Stimulated activated memory B cell treated with anti-CD40 and anti-IgM and Interleukin-4, amounts not matched to agents 10 μg/mL and 1 μg/mL and 100 μg/mL, for 72 hours (primary cell): ENCODE results near the gene SLC17A4.

Experiments used
- ATAC-seq: fragments of 150-1000 bp; cut with Tn5 transposase; 2 replicates; pipeline ENCODE4 v1.10.0; 2021
- H3K27ac Mint-ChIP-seq: one replicate; pipeline ENCODE4 v1.8.0; 2022; ENCODE audit warnings: mild to moderate bottlenecking, mixed read lengths
- H3K27me3 Mint-ChIP-seq: one replicate; pipeline ENCODE4 v1.8.0; 2022; ENCODE audit warnings: mixed read lengths
- H3K36me3 Mint-ChIP-seq: one replicate; pipeline ENCODE4 v1.8.0; 2022; ENCODE audit warnings: mixed read lengths
- H3K4me1 Mint-ChIP-seq: one replicate; pipeline ENCODE4 v1.8.0; 2022; ENCODE audit warnings: mixed read lengths
- H3K4me3 Mint-ChIP-seq: one replicate; pipeline ENCODE4 v1.8.0; 2022; ENCODE audit warnings: mild to moderate bottlenecking, moderate library complexity, mixed read lengths
- H3K9me3 Mint-ChIP-seq: one replicate; pipeline ENCODE4 v1.8.0; 2022; ENCODE audit warnings: mixed read lengths

Gene SLC17A4

DNA sequence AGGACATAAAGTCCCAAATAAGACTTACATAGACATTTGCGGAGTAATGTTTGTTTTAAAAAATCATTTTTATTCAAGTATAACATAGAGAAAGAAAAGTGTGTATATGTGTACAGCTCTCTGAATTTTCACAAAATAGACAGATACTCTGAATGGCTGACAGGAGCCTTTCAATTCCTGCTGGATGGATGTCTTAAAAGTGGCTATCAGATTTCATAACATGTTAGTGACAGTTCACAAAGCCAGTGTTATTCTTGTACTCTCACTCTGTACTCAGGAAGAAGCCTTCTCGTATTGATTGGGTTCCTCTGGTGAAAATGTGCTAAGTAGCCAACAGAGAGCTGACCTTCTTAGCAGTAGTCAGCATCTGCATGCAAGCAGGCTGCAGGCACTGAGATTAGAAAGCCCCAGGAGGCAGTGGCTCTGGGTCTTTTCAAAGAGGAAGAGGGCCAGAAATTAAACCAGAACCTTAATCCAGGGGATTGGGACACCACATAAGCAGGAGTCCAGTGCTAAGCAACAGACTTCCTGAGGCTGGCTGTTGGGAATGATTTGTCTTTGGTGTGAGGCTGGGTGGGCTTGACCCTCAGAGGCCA lies 19.7 kb downstream of the SLC17A4 start:
- H3K27ac Mint-ChIP-seq, result no peak overlapping the region

DNA sequence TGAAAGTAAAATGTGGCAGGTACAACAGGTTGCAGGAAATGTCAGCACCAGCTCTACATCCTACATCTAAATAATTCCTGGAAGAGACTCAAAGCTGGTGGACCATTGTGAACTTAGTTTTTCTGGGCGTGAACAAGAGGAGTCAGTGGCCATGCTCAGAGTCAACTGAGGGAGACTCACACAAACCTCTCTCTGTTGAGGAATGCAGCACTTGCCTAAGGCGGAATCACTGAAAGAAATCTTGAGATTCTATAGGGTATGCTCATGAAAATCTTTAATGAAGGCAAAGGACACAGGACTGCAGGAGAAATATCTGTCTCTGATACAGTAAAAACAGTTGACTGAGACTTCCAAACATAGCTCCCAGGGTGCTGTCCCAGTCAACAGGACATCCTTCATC lies 22.5 kb downstream of the SLC17A4 start:
- H3K36me3 Mint-ChIP-seq, result no peaks in the 10 kb centered on the region
- no peak for ATAC-seq
- no peaks in the 10 kb centered on the region for H3K9me3 Mint-ChIP-seq
- no peak overlapping the region for H3K4me3 Mint-ChIP-seq
- H3K27ac Mint-ChIP-seq, result no peak overlapping the region
- H3K4me1 Mint-ChIP-seq, result no peaks in the 10 kb centered on the region
- peaks cover 21% of the 10 kb centered on the region for H3K27me3 Mint-ChIP-seq

More for the DNA sequence above, 19.7 kb downstream of the SLC17A4 start:
- Mint-ChIP-seq H3K4me1 (no peaks in the 10 kb centered on the region), H3K27me3 (peaks cover 30% of the 10 kb centered on the region), H3K4me3 (no peak overlapping the region), H3K9me3 (no peaks in the 10 kb centered on the region), H3K36me3 (no peaks in the 10 kb centered on the region)
- no peak for ATAC-seq

DNA sequence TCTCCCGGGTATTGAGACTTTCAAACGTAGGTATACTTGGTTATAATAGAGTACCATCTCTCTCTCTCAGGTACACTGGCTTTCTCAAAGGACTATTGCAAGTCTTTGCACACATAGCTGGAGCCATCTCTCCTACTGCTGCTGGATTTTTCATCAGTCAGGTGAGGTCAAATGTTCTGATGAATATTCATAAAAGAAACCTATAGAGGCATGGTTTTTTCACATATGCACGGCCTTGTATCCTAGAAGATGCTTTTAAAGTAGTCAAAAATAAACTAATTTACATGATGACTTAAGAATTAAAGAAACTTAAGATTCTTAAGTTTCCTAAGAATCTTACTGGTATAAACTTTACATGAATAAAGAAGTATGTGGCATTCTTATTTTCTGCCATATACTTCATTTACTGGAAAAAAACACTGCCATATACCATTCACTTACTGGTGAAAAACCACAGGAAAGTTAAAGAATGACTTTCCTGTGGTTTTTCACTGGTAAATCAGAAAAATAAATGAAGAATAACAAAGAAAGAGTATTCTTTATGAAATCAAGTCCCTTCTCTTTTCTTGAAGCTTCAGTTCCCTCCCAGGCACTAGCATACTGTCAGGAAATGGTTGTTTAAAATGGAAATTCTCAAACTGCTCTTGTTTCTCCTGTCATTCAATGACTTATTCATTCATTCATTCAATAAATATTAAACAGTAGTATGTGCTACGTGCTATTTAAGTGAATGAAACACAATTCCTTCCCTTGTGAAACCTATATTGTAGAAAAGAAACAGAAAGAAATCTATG lies 23.5 kb downstream of the SLC17A4 start:
- Mint-ChIP-seq H3K4me3 (no peak overlapping the region), H3K9me3 (no peaks in the 10 kb centered on the region), H3K27ac (no peak overlapping the region), H3K4me1 (no peaks in the 10 kb centered on the region), H3K36me3 (no peaks in the 10 kb centered on the region), H3K27me3 (peaks cover 21% of the 10 kb centered on the region)
- no peak for ATAC-seq

DNA sequence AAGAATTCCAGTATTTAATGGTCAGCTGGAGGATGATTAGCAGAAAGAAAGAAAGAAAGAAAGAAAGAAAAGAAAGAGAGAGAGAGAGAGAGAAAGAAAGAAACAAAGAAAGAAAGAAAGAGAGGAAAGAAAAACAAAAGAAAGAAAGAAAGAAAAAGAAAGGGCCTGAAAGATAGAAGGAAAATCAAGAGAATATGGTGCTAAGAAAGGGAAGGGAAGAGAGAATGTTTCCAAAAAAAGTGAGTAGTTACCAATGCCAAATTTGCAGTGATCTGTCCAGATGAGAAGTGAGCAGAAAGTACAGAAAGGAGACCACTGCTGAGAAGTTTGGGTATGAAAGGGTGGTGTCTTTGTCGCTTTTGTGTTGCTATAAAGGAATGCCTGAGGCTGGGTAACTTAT lies 26.6 kb downstream of the SLC17A4 start:
- Mint-ChIP-seq H3K36me3 (no peaks in the 10 kb centered on the region), H3K27me3 (peaks cover 21% of the 10 kb centered on the region), H3K9me3 (no peaks in the 10 kb centered on the region), H3K4me3 (no peak overlapping the region), H3K27ac (no peak overlapping the region), H3K4me1 (no peaks in the 10 kb centered on the region)
- no peak for ATAC-seq

DNA sequence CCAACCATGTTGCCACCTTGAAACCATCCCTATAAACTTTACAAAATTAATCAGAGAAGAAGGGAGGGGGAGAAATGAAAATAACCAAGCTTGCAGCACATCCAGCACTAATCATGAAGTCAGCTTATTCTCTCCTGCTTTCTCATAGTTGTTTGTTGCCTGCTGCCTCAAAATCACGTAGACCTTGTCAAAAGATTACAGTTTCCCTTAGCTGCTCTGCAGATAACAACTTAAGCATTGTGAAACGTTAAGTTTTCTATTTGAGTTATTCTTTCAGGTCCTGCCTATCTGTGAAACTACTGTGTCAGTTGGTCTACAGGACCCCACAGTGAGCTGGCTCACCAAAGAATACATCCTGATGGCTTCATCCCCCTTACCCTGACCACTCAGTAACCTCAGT lies 32.9 kb downstream of the SLC17A4 start:
- Mint-ChIP-seq H3K9me3 (no peaks in the 10 kb centered on the region), H3K27me3 (no peaks in the 10 kb centered on the region), H3K27ac (no peak overlapping the region), H3K36me3 (no peaks in the 10 kb centered on the region), H3K4me3 (no peak overlapping the region), H3K4me1 (peaks cover 7% of the 10 kb centered on the region)
- ATAC-seq, result no peak

DNA sequence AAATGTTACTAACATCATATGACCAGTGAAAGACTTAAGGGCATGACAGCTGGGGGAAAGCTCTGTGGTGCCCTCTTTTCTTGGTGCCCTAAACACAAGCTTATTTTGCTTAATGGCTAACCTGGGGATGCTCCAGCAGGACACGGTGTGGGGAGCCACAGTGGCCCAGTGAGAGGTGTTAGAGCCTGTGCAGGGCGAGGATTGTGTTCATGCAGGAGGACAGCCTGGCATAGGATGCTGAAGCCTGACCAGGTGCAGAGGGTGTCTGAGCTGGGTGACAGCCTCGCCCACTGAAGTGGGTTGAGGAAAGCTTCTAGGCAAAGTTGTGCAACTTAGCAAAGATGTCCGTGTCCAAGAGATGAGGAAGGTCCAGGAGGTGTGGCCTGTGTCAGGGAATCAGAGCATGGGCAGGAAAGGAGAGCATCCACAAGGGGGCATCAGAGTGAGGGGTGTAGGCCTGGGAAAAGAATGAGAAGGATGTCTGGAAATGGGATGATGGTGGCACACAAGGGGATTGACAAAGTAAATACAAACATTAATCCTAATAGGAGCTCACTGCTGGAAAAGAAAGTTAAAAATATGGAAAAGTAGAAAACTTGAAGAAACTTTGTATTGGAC lies 33.9 kb downstream of the SLC17A4 start:
- ATAC-seq, result no peak
- Mint-ChIP-seq H3K4me1 (peaks cover 7% of the 10 kb centered on the region), H3K4me3 (no peak overlapping the region), H3K36me3 (no peaks in the 10 kb centered on the region), H3K27ac (no peak overlapping the region), H3K9me3 (peaks cover 3% of the 10 kb centered on the region), H3K27me3 (no peaks in the 10 kb centered on the region)

DNA sequence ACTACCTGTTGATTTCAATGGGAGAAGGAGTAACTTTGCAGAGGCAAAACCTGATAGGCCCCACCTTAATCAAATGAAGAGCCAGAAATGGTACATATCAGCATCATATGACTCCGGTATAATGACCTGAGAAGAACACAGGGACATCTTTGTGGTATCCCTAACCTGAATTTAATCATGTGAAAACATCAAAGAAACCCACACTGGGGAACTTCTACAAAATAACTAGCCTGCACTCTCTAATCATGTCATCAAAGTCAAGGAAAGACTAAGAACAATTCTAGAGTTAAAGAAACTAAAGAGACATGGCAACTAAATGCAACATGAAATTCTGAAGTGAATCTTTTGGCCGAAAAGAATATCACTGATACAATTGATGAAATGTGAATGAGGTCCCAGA lies 34.9 kb downstream of the SLC17A4 start:
- no peaks in the 10 kb centered on the region for H3K27me3 Mint-ChIP-seq
- peaks cover 7% of the 10 kb centered on the region for H3K4me1 Mint-ChIP-seq
- H3K36me3 Mint-ChIP-seq, result no peaks in the 10 kb centered on the region
- no peak overlapping the region for H3K4me3 Mint-ChIP-seq
- H3K27ac Mint-ChIP-seq, result no peak overlapping the region
- H3K9me3 Mint-ChIP-seq, result peaks cover 3% of the 10 kb centered on the region
- no peak for ATAC-seq

DNA sequence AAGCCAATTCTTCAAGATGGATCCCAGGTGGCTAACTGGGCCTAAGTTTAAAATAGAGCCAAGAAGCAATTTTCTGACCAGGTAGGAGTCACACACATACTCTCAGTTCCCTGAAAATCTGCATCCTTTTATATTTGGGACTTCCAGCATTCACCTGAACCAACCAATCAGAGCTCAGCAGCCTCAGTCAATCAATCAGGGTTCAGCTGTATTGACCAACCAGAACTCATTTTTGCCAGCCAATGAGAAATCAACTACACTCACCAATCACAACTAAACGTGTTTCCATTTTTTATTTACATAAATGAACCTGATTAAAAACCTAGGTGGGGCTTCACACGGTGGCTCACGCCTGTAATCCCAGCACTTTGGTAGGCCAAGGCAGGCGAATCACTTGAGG lies 37.5 kb downstream of the SLC17A4 start:
- Mint-ChIP-seq H3K27ac (no peak overlapping the region), H3K4me3 (no peak overlapping the region), H3K36me3 (no peaks in the 10 kb centered on the region), H3K27me3 (no peaks in the 10 kb centered on the region), H3K9me3 (peaks cover 3% of the 10 kb centered on the region), H3K4me1 (peaks cover 7% of the 10 kb centered on the region)
- no peak for ATAC-seq

DNA sequence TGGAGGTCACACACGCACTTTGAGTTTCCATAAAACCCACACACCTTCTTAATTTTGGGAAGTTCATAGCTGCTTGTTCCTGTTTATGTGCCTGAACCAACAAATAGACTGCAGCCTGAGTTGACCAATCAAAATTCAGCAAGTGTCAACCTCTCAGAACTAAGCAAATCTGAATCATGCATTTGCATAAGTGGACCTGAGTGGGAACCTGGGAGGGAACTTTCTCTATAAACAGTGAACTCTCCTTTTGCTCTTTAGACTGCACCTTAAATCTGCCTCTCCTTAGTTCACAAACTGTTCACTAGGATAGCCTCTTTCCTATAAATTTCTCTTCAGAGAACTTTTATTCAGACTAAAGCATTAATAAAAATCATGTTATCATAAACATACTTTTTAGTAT lies 39.4 kb downstream of the SLC17A4 start:
- no peak overlapping the region for H3K4me3 Mint-ChIP-seq
- H3K4me1 Mint-ChIP-seq, result no peaks in the 10 kb centered on the region
- no peak overlapping the region for H3K27ac Mint-ChIP-seq

DNA sequence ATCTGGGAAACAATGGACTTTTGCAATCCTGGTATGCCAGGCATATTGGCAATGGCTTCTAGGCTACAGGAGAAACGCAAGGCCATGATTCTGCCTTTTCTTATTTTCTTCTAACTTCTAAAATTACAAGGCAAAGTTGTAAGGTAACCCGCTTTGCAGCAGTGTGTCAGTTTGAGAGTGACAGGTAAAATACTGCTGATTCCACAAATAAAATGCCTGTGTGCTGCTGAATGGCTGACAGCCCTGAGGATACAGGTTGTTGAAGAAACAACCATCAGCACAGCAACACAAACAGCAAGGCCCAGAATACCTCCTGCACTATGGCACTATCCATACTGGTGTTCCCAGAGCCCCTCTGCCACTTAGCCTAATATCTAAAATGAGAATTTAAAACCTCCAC lies 40.2 kb downstream of the SLC17A4 start:
- Mint-ChIP-seq H3K36me3 (no peaks in the 10 kb centered on the region), H3K4me3 (no peak overlapping the region), H3K27me3 (peaks cover 10% of the 10 kb centered on the region), H3K9me3 (peaks cover 3% of the 10 kb centered on the region), H3K27ac (no peak overlapping the region), H3K4me1 (no peaks in the 10 kb centered on the region)
- ATAC-seq, result no peak

More for the DNA sequence above, 39.4 kb downstream of the SLC17A4 start:
- Mint-ChIP-seq H3K36me3 (no peaks in the 10 kb centered on the region), H3K9me3 (peaks cover 3% of the 10 kb centered on the region), H3K27me3 (peaks cover 10% of the 10 kb centered on the region)
- ATAC-seq, result no peak

DNA sequence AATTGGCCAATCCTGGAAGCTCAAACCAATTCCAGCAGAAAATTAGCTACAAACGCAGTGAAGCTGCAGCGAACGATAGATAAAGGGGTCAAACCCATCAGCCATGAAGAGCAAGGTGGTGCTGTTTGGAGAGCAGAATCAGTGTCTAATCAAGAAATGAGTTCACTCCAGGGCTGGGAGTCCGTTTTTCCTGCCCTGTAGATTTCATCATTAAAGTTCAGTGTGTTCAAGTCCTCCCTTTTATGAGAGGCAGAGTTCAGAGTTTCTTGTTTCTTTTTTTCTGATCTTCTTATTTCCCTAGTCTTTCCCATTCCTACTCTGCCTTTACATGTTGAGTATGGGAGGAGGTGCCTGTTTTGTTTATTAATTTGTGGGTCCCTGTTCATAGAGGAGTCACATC lies 46.9 kb downstream of the SLC17A4 start:
- no peaks in the 10 kb centered on the region for H3K36me3 Mint-ChIP-seq
- no peak overlapping the region for H3K4me3 Mint-ChIP-seq
- no peak overlapping the region for H3K27ac Mint-ChIP-seq
- H3K27me3 Mint-ChIP-seq, result peaks cover 34% of the 10 kb centered on the region
- no peak for ATAC-seq
- no peaks in the 10 kb centered on the region for H3K4me1 Mint-ChIP-seq
- no peaks in the 10 kb centered on the region for H3K9me3 Mint-ChIP-seq

DNA sequence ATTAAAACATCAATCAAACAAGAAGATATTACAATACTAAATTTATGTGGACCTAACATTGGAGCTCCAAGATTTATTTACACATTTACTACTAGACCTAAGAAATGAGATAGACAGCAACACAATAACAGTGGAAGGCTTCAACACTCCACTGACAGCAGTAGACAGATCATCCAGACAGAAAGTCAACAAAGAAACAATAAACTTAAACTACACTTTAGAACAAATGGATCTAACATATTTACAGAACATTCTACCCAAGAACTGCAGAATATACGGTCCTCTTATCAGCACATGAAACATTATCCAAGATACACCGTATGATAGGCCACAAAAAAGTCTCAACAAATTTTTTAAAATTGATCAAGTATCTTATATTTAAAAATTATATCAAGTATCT lies 50.3 kb downstream of the SLC17A4 start:
- Mint-ChIP-seq H3K27me3 (peaks cover 24% of the 10 kb centered on the region), H3K36me3 (no peaks in the 10 kb centered on the region), H3K4me1 (no peaks in the 10 kb centered on the region), H3K27ac (no peak overlapping the region), H3K4me3 (no peak overlapping the region), H3K9me3 (no peaks in the 10 kb centered on the region)
- no peak for ATAC-seq

DNA sequence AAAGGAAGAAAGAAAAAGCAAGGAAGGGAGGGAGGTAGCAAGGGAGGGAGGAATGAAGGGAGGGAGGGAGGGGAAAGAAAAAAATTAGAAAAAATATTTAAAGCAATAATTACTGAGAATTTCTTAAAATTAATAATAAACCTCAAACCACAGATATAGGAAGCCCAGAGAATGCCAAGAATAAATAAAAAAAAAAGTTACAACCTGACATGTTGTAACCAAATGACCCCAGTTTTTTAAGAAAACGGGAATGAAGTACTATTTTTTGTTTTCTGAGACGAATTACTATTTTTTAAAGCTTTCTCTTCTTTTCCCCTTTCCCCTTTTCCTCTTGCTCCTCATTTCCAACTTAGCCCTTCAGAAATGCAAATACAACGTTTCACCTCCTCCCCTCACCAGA lies 60.7 kb downstream of the SLC17A4 start:
- H3K4me1 Mint-ChIP-seq, result no peaks in the 10 kb centered on the region
- no peak overlapping the region for H3K27ac Mint-ChIP-seq
- H3K9me3 Mint-ChIP-seq, result peaks cover 5% of the 10 kb centered on the region
- H3K4me3 Mint-ChIP-seq, result no peak overlapping the region
- ATAC-seq, result no peak
- peaks cover 25% of the 10 kb centered on the region for H3K27me3 Mint-ChIP-seq
- no peaks in the 10 kb centered on the region for H3K36me3 Mint-ChIP-seq

DNA sequence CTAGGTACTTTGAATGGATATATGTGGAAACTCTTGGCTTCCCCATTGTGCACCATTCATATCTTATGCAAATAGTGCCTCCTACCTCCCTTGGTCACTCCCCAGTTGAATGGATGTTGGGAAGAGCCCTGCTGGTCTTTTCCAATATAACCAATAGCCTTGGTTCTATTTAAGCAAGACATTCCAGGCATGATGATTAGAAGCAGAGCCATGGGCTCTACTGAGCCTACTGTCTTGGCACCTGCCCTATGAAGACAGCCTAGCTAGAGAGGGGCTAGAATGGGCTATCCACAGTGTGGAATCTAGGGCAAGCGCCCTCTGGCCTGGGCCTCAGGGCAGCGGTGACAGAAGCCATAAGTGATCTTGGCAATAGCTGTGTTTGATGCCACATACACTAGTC lies 61.7 kb downstream of the SLC17A4 start:
- Mint-ChIP-seq H3K27me3 (peaks cover 29% of the 10 kb centered on the region), H3K27ac (no peak overlapping the region), H3K9me3 (peaks cover 5% of the 10 kb centered on the region), H3K4me1 (no peaks in the 10 kb centered on the region), H3K36me3 (no peaks in the 10 kb centered on the region), H3K4me3 (no peak overlapping the region)
- ATAC-seq, result no peak

DNA sequence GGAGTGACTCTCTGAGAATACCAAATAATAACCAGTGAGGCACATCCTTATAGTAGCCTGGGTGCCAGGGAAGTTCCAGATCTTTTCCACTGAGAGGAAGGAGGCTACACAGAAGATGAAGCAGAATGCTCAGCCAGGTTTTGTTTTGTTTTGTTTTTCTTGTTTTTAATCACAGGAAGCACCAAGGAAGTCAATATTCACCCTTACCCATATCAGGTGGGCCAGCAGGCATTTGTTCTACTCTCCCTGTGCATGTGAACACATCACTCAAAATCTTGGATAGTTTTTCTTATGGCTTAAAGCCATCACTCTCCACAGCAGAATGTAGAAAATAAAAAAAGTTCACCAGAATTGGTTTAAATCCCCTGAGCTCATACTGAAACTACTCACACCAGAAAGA lies 66.8 kb downstream of the SLC17A4 start:
- Mint-ChIP-seq H3K4me1 (no peaks in the 10 kb centered on the region), H3K4me3 (no peak overlapping the region), H3K27ac (no peak overlapping the region), H3K36me3 (peaks cover 17% of the 10 kb centered on the region), H3K27me3 (peaks cover 47% of the 10 kb centered on the region), H3K9me3 (peaks cover 16% of the 10 kb centered on the region)
- no peak for ATAC-seq

DNA sequence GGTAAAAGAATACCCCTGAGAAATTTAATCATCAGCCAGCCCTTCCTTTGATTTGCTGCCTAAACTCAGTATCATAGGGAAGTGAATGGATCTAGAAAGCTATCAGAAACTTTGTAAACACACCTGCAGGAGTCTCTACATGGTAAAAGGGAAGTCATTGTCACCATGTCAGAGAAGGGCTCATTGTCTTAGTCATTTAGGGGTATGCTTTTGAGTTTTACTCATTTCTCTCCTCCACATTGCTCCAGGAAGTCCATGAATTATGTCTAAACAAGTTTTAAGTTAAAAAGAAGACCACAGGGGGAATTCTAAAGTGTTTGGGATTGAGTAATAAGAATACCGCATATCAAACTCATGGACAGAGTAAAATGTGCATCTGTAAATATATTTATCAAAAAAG lies 74.8 kb downstream of the SLC17A4 start:
- Mint-ChIP-seq H3K4me1 (no peaks in the 10 kb centered on the region), H3K27me3 (peaks cover 50% of the 10 kb centered on the region), H3K4me3 (no peak overlapping the region), H3K36me3 (peaks cover 17% of the 10 kb centered on the region), H3K9me3 (peaks cover 13% of the 10 kb centered on the region), H3K27ac (no peak overlapping the region)
- peak; percentile 71 for ATAC-seq
